ENCODE results near the gene PAMR1.

DNA sequence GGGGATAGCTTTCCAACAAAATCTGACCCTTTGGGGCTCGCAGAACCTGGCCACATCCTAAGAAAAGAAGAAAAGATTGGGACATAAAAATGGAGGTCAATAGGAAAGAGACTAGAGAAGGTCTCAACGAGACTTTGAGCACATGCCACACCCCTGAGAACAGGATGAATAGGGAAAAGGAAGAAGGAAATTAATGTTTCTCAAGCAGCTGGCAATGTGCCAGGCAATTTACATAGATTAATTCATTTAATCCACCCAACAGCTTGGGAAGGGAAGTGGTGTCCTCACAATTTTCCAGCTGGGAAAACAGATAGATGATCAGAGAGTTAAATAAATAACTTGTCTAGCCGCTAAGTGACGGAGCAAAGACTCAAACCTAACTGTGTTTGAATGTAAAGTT is 50.7 kb downstream of the PAMR1 start:
- TF ChIP-seq, protein P1, sequence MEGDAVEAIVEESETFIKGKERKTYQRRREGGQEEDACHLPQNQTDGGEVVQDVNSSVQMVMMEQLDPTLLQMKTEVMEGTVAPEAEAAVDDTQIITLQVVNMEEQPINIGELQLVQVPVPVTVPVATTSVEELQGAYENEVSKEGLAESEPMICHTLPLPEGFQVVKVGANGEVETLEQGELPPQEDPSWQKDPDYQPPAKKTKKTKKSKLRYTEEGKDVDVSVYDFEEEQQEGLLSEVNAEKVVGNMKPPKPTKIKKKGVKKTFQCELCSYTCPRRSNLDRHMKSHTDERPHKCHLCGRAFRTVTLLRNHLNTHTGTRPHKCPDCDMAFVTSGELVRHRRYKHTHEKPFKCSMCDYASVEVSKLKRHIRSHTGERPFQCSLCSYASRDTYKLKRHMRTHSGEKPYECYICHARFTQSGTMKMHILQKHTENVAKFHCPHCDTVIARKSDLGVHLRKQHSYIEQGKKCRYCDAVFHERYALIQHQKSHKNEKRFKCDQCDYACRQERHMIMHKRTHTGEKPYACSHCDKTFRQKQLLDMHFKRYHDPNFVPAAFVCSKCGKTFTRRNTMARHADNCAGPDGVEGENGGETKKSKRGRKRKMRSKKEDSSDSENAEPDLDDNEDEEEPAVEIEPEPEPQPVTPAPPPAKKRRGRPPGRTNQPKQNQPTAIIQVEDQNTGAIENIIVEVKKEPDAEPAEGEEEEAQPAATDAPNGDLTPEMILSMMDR (IDR thresholded peaks at IDR 0.05; ENCODE audit: insufficient read depth, low read length, poor library complexity, severe bottlenecking), result no peak
- no peak for TF ChIP-seq EZH2phosphoT487 (conservative IDR thresholded peaks at IDR 0.05; ENCODE audit: low read length)

All from SU-DHL-6 (cell line).